GM12878 (cell line): ENCODE data around the gene VKORC1. TPM values are rescaled to one million over a fixed set of nuclear protein-coding genes. Genes with fewer than 3 reads are reported as not detected.

Source experiments
- ATAC-seq: fragments of 200-7000 bp; cut with Tn5 transposase; 3 replicates; pipeline ENCODE4 v1.9.1; 2020; ENCODE audit warnings: mild to moderate bottlenecking, moderate library complexity
- BruUV-seq: library from RNA; stranded (reverse); fragments of 400-500 nt; replicated peaks from 2 replicates; lab custom pipeline; 2021; lab: Mats Ljungman, UMichigan
- CTCF ChIA-PET: fragments of 300-600 bp; sonication (Branson Sonifier 250); formaldehyde crosslinking; extraction: SDS; loops from one replicate; lab custom pipeline; 2021; ENCODE audit warnings: inconsistent platforms; lab: Yijun Ruan, JAX
- POLR2A ChIA-PET: fragments of 350-600 bp; formaldehyde crosslinking; extraction: SDS; loops from one replicate; lab custom pipeline; 2021; ENCODE audit warnings: inconsistent platforms; lab: Charles Lee
- RAD21 ChIA-PET: fragments of 300-600 bp; sonication (Branson Sonifier 250); formaldehyde crosslinking; loops from one replicate; lab custom pipeline; 2023; ENCODE audit warnings: antibody characterized with exemption; ENCODE audit not compliant: unreplicated experiment; lab: Charles Lee
- SMC1A ChIA-PET: fragments of 300-600 bp; sonication (Branson Sonifier 250); formaldehyde crosslinking; loops from one replicate; lab custom pipeline; 2023; ENCODE audit not compliant: unreplicated experiment, uncharacterized antibody; lab: Charles Lee
- DNase-seq: peaks from one replicate; pipeline ENCODE4 v3.0.0-alpha.2; 2011; ENCODE audit warnings: low read depth, low spot score
- FAIRE-seq: peaks from 3 replicates; lab custom pipeline; 2011; peaks lifted over from hg19 to GRCh38; lab: Jason Lieb, UNC
- H2AFZ ChIP-seq: 2 replicates; pipeline ENCODE4 v1.6.0; 2011; ENCODE audit warnings: low read depth, low read length, control low read depth; ENCODE audit not compliant: control insufficient read depth
- H3K27ac ChIP-seq: 2 replicates; pipeline ENCODE4 v1.5.1; 2011; ENCODE audit warnings: control low read depth; ENCODE audit not compliant: control insufficient read depth, insufficient read depth
- H3K27me3 ChIP-seq, 2 experiments: replicated peaks in 1 of 2; 2 replicates each; pipeline versions ENCODE4 v1.6.0 to v1.6.1; 2011; ENCODE audit warnings: low read length in 1 of 2; ENCODE audit not compliant: control insufficient read depth in 2 of 2, insufficient read depth in 2 of 2
- H3K36me3 ChIP-seq, 2 experiments: 2 replicates each; pipeline ENCODE4 v1.5.1; 2011; ENCODE audit warnings: low read length in 1 of 2; ENCODE audit not compliant: control insufficient read depth in 2 of 2, insufficient read depth in 2 of 2
- H3K4me1 ChIP-seq: 2 replicates; pipeline ENCODE4 v1.6.1; 2011; ENCODE audit warnings: mild to moderate bottlenecking, low read length, moderate library complexity, mixed read lengths; ENCODE audit not compliant: control insufficient read depth, insufficient read depth
- H3K4me2 ChIP-seq: 2 replicates; pipeline ENCODE4 v1.6.0; 2011; ENCODE audit warnings: control low read depth; ENCODE audit not compliant: control insufficient read depth, insufficient read depth
- H3K4me3 ChIP-seq: fragments of 200-600 bp; sonication (generic); 2 replicates; pipeline ENCODE4 v1.5.1; 2016
- H3K79me2 ChIP-seq: 2 replicates; pipeline ENCODE4 v1.6.0; 2011; ENCODE audit warnings: low read length; ENCODE audit not compliant: control insufficient read depth, insufficient read depth
- H3K9ac ChIP-seq: 2 replicates; pipeline ENCODE4 v1.8.0; 2011; ENCODE audit warnings: low read length, control low read depth, mixed read lengths; ENCODE audit not compliant: control insufficient read depth, insufficient read depth
- H3K9me3 ChIP-seq: replicated peaks from 3 replicates; pipeline ENCODE4 v1.5.1; 2011; ENCODE audit warnings: mild to moderate bottlenecking, low read length; ENCODE audit not compliant: control insufficient read depth, insufficient read depth
- H4K20me1 ChIP-seq: 2 replicates; pipeline ENCODE4 v1.6.0; 2011; ENCODE audit not compliant: control insufficient read depth, insufficient read depth
- PML ChIP-seq: IDR thresholded peaks from 2 replicates; pipeline ENCODE4 v1.6.1; 2012; ENCODE audit warnings: low read length, inconsistent platforms
- SIX5 ChIP-seq: IDR thresholded peaks from 2 replicates; pipeline ENCODE4 v1.6.1; 2011; ENCODE audit warnings: mild to moderate bottlenecking, low read depth, low read length, moderate library complexity; ENCODE audit not compliant: severe bottlenecking
- WGBS: methylation state at CpG from one replicate; pipeline ENCODE4 v1.1.6; 2016; ENCODE audit warnings: low lambda C conversion rate; ENCODE audit not compliant: insufficient replicate concordance, insufficient coverage; ENCODE audit errors: missing lambda C conversion rate; 5-methylcytosine and 5-hydroxymethylcytosine counted together
- in situ Hi-C: fragments of 300-500 bp; cut with MboI; formaldehyde crosslinking; loops from 9 replicates; pipeline ENCODE4 v1.14.3; 2018; ENCODE audit warnings: mixed read lengths
- intact Hi-C: fragments of 100-400 bp; cut with micrococcal nuclease; formaldehyde crosslinking; loops from one replicate; pipeline ENCODE4 v1.14.2; 2022; ENCODE audit not compliant: unreplicated experiment
- polyA plus RNA-seq, 11 experiments: library from polyadenylated mRNA; depleted of rRNA in 4 of 11; unstranded in 6 of 11; stranded (reverse) in 5 of 11; fragments of >200 nt; fragmentation: Nextera tagmentation in 4 of 11; fragmentation: Illumina TruSeq in 1 of 11; extraction: Ambion mirVana in 4 of 11; extraction: Trizol in 1 of 11; gene quantifications; 1 replicate in 1 of 11; 2 replicates in 10 of 11; pipeline versions ENCODE4 v1.2.1 to v1.2.3, GENCODE V29; 2011 to 2016; ENCODE audit warnings: inconsistent platforms in 2 of 11, missing spikeins in 2 of 11, low read depth in 1 of 11
- total RNA-seq, 4 experiments: library from RNA; depleted of rRNA in 3 of 4; stranded (reverse); fragments of >200 nt in 3 of 4; fragmentation: Illumina TruSeq in 1 of 4; extraction: Trizol in 1 of 4; gene quantifications; 2 replicates each; pipeline versions ENCODE4 v1.2.1 to v1.2.3, GENCODE V29; 2013 to 2021
- TF ChIP-seq, protein P1 (sequence below): IDR thresholded peaks from 2 replicates; pipeline ENCODE4 v1.6.1; 2012; ENCODE audit warnings: low read depth, low read length, improper control_type of control experiment
- TF ChIP-seq, protein P2 (sequence below): IDR thresholded peaks from 2 replicates; pipeline ENCODE4 v1.6.1; 2012; ENCODE audit warnings: mild to moderate bottlenecking, low read depth, low read length

The VKORC1 gene
- total and polyA plus RNA-seq, 10 of the 15 experiments (the other 5 are each of a cell fraction or from before 2014, with no cell fraction given) = 19.8 to 140 (median 57.7) TPM

DNA sequence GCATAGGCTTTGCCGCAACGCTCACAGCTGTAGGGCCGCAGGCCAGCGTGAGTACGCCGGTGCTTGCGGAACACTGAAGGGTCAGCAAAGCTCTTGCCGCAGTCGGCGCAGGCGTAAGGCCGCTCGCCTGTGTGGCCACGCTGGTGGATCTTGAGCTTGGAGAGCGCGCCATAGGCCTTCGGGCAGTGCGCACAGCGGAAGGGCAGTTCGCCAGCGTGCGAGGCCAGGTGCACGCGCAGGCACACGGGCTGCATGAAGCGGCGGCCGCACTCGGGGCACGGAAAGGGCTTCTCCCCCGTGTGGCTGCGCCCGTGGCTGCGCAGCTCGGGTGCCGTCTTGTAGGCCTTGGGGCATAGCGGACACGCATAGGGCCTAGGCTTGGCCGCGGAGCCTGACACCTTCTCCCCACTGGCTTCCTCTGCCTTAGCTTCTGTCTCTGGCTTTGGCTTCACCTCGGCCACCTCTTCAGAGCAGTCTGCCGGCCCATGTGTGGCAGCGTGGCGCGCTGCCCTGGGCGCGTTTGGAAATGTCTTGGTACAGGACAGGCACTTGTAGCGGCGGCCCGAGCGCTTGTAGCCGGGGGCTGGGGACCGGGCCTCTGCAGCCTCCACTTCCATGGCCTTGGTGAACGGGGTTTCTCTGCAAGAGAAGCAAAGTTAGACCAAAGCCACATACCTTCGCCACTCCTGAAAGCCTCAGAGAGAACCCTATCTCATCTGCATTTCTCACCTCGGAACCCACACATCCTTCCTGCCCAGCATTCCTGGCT is 30.6 kb downstream of the VKORC1 start:
- ATAC-seq (no peak), FAIRE-seq (no peak), DNase-seq (no peak)
- H4K20me1 ChIP-seq = no peaks in the 10 kb centered on the region
- peaks cover 10% of the 10 kb centered on the region for H3K79me2 ChIP-seq
- H3K36me3 ChIP-seq = peaks cover 11 to 23% of the 10 kb centered on the region in 2 experiments
- TF ChIP-seq SIX5 = no peak
- TF ChIP-seq, protein P1, sequence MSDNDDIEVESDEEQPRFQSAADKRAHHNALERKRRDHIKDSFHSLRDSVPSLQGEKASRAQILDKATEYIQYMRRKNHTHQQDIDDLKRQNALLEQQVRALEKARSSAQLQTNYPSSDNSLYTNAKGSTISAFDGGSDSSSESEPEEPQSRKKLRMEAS = no peak
- TF ChIP-seq, protein P2, sequence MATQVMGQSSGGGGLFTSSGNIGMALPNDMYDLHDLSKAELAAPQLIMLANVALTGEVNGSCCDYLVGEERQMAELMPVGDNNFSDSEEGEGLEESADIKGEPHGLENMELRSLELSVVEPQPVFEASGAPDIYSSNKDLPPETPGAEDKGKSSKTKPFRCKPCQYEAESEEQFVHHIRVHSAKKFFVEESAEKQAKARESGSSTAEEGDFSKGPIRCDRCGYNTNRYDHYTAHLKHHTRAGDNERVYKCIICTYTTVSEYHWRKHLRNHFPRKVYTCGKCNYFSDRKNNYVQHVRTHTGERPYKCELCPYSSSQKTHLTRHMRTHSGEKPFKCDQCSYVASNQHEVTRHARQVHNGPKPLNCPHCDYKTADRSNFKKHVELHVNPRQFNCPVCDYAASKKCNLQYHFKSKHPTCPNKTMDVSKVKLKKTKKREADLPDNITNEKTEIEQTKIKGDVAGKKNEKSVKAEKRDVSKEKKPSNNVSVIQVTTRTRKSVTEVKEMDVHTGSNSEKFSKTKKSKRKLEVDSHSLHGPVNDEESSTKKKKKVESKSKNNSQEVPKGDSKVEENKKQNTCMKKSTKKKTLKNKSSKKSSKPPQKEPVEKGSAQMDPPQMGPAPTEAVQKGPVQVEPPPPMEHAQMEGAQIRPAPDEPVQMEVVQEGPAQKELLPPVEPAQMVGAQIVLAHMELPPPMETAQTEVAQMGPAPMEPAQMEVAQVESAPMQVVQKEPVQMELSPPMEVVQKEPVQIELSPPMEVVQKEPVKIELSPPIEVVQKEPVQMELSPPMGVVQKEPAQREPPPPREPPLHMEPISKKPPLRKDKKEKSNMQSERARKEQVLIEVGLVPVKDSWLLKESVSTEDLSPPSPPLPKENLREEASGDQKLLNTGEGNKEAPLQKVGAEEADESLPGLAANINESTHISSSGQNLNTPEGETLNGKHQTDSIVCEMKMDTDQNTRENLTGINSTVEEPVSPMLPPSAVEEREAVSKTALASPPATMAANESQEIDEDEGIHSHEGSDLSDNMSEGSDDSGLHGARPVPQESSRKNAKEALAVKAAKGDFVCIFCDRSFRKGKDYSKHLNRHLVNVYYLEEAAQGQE = no peak
- TF ChIP-seq PML = no peak
- H3K27me3 ChIP-seq = no peaks in the 10 kb centered on the region
- SMC1A ChIA-PET = no interaction called here
- CTCF ChIA-PET = interaction anchor here (0.5 kb wide), 1 partner anchor 8 kb away, joined by 3 read pairs; no protein-coding TSS in a partner anchor
- POLR2A ChIA-PET = interaction anchor here (0.6 to 1.3 kb wide), 2 partner anchors 8 to 10 kb away, joined by 4 to 5 read pairs; partner anchors contain the start of genes ZNF646 and ZNF668
- no peak overlapping the region for H3K27ac ChIP-seq
- H3K4me2 ChIP-seq = no peak overlapping the region
- 93% methylated on average over 56 of the region's 56 CpGs for WGBS
- no peak overlapping the region for H3K9ac ChIP-seq
- RAD21 ChIA-PET = no interaction called here
- intact Hi-C loops (no loop called here), in situ Hi-C loops (no loop called here)
- H3K9me3 ChIP-seq = no peaks in the 10 kb centered on the region
- no peak overlapping the region for H3K4me3 ChIP-seq
- H3K4me1 ChIP-seq = no peaks in the 10 kb centered on the region
- BruUV-seq = no TSS peak
- H2AFZ ChIP-seq = no peak overlapping the region
